Measurements from ENCODE around the gene HLA-A. TPM values are rescaled to one million over a fixed set of nuclear protein-coding genes. Genes with fewer than 3 reads are reported as not detected.

HLA-A gene
- total and polyA plus RNA-seq, 2 experiments from 2014 or later = 170 to 203 TPM

DNA sequence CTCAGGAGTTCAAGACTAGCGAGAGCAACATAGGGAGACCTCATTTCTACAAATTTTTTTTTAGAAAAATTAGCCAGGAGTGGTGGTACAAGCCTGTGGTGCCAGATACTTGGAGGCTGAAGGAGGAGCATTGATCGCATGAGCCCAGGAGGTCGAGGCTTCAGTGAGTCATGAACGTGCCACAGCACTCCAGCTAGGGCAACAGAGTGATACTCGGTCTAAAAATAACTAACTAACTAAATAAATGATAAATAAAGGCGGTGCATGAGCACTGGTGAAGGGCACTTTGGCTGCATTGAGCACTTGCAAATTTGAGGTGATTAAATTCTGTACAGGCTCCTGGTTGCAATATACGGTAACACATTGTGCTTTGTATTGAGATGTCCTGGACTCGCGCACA is 13.5 kb downstream of the HLA-A start:
- no peak overlapping the region for H2AFZ ChIP-seq
- ATAC-seq (no peak), DNase-seq (ENCODE audit: low spot score) (no peak)
- Mint-ChIP-seq H3K4me3 (no peak overlapping the region), H3K27ac (no peak overlapping the region), H3K9me3 (no peaks in the 10 kb centered on the region), H3K4me1 (peaks cover 10% of the 10 kb centered on the region; the same call in 2 of the 3 replicates), H3K36me3 (ENCODE audit: low read depth) (peaks cover 5% of the 10 kb centered on the region; the same call in 2 of the 3 replicates), H3K27me3 (ENCODE audit: insufficient read depth, low read depth, poor library complexity) (peaks cover 2% of the 10 kb centered on the region)
- H3K4me2 ChIP-seq = no peak overlapping the region
- TF ChIP-seq POLR2AphosphoS5 (IDR thresholded peaks at IDR 0.05; ENCODE audit: low read depth) (no peak), CREB1 (CRISPR knock-in tag; IDR thresholded peaks at IDR 0.05; ENCODE audit: low read depth) (no peak), EZH2phosphoT487 (IDR thresholded peaks at IDR 0.05; ENCODE audit: unreplicated experiment) (no peak), STAT1 (IDR thresholded peaks at IDR 0.05; ENCODE audit: unreplicated experiment) (no peak), NANOG (IDR thresholded peaks at IDR 0.05; ENCODE audit: borderline replicate concordance) (no peak), JUNB (IDR thresholded peaks at IDR 0.05; ENCODE audit: unreplicated experiment) (no peak), ZNF331 (CRISPR knock-in tag; IDR thresholded peaks at IDR 0.05; ENCODE audit: low read depth) (no peak)
- TF ChIP-seq, protein P1, sequence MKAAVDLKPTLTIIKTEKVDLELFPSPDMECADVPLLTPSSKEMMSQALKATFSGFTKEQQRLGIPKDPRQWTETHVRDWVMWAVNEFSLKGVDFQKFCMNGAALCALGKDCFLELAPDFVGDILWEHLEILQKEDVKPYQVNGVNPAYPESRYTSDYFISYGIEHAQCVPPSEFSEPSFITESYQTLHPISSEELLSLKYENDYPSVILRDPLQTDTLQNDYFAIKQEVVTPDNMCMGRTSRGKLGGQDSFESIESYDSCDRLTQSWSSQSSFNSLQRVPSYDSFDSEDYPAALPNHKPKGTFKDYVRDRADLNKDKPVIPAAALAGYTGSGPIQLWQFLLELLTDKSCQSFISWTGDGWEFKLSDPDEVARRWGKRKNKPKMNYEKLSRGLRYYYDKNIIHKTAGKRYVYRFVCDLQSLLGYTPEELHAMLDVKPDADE (IDR thresholded peaks at IDR 0.05) = no peak
- TF ChIP-seq, protein P2, sequence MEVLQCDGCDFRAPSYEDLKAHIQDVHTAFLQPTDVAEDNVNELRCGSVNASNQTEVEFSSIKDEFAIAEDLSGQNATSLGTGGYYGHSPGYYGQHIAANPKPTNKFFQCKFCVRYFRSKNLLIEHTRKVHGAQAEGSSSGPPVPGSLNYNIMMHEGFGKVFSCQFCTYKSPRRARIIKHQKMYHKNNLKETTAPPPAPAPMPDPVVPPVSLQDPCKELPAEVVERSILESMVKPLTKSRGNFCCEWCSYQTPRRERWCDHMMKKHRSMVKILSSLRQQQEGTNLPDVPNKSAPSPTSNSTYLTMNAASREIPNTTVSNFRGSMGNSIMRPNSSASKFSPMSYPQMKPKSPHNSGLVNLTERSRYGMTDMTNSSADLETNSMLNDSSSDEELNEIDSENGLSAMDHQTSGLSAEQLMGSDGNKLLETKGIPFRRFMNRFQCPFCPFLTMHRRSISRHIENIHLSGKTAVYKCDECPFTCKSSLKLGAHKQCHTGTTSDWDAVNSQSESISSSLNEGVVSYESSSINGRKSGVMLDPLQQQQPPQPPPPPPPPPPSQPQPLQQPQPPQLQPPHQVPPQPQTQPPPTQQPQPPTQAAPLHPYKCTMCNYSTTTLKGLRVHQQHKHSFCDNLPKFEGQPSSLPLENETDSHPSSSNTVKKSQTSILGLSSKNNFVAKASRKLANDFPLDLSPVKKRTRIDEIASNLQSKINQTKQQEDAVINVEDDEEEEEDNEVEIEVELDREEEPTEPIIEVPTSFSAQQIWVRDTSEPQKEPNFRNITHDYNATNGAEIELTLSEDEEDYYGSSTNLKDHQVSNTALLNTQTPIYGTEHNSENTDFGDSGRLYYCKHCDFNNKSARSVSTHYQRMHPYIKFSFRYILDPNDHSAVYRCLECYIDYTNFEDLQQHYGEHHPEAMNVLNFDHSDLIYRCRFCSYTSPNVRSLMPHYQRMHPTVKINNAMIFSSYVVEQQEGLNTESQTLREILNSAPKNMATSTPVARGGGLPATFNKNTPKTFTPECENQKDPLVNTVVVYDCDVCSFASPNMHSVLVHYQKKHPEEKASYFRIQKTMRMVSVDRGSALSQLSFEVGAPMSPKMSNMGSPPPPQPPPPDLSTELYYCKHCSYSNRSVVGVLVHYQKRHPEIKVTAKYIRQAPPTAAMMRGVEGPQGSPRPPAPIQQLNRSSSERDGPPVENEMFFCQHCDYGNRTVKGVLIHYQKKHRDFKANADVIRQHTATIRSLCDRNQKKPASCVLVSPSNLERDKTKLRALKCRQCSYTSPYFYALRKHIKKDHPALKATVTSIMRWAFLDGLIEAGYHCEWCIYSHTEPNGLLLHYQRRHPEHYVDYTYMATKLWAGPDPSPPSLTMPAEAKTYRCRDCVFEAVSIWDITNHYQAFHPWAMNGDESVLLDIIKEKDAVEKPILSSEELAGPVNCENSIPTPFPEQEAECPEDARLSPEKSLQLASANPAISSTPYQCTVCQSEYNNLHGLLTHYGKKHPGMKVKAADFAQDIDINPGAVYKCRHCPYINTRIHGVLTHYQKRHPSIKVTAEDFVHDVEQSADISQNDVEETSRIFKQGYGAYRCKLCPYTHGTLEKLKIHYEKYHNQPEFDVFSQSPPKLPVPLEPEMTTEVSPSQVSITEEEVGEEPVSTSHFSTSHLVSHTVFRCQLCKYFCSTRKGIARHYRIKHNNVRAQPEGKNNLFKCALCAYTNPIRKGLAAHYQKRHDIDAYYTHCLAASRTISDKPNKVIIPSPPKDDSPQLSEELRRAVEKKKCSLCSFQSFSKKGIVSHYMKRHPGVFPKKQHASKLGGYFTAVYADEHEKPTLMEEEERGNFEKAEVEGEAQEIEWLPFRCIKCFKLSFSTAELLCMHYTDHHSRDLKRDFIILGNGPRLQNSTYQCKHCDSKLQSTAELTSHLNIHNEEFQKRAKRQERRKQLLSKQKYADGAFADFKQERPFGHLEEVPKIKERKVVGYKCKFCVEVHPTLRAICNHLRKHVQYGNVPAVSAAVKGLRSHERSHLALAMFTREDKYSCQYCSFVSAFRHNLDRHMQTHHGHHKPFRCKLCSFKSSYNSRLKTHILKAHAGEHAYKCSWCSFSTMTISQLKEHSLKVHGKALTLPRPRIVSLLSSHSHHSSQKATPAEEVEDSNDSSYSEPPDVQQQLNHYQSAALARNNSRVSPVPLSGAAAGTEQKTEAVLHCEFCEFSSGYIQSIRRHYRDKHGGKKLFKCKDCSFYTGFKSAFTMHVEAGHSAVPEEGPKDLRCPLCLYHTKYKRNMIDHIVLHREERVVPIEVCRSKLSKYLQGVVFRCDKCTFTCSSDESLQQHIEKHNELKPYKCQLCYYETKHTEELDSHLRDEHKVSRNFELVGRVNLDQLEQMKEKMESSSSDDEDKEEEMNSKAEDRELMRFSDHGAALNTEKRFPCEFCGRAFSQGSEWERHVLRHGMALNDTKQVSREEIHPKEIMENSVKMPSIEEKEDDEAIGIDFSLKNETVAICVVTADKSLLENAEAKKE (CRISPR knock-in tag; IDR thresholded peaks at IDR 0.05) = no peak
- TF ChIP-seq, protein P3, sequence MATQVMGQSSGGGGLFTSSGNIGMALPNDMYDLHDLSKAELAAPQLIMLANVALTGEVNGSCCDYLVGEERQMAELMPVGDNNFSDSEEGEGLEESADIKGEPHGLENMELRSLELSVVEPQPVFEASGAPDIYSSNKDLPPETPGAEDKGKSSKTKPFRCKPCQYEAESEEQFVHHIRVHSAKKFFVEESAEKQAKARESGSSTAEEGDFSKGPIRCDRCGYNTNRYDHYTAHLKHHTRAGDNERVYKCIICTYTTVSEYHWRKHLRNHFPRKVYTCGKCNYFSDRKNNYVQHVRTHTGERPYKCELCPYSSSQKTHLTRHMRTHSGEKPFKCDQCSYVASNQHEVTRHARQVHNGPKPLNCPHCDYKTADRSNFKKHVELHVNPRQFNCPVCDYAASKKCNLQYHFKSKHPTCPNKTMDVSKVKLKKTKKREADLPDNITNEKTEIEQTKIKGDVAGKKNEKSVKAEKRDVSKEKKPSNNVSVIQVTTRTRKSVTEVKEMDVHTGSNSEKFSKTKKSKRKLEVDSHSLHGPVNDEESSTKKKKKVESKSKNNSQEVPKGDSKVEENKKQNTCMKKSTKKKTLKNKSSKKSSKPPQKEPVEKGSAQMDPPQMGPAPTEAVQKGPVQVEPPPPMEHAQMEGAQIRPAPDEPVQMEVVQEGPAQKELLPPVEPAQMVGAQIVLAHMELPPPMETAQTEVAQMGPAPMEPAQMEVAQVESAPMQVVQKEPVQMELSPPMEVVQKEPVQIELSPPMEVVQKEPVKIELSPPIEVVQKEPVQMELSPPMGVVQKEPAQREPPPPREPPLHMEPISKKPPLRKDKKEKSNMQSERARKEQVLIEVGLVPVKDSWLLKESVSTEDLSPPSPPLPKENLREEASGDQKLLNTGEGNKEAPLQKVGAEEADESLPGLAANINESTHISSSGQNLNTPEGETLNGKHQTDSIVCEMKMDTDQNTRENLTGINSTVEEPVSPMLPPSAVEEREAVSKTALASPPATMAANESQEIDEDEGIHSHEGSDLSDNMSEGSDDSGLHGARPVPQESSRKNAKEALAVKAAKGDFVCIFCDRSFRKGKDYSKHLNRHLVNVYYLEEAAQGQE (IDR thresholded peaks at IDR 0.05; ENCODE audit: unreplicated experiment) = no peak
- H3K27ac ChIP-seq (ENCODE audit: low read depth) = no peak overlapping the region
- H4K20me1 ChIP-seq (replicated peaks; ENCODE audit: insufficient read depth) = no peaks in the 10 kb centered on the region
- H3K79me2 ChIP-seq (replicated peaks; ENCODE audit: insufficient read depth) = no peaks in the 10 kb centered on the region
- no peaks in the 10 kb centered on the region for H3F3A ChIP-seq (replicated peaks; ENCODE audit: low read depth)
- no peaks in the 10 kb centered on the region for H3K36me3 ChIP-seq (ENCODE audit: insufficient read depth)
- no peaks in the 10 kb centered on the region for H3K9me2 ChIP-seq (ENCODE audit: insufficient read depth)
- 0 out of 2 replicates have a peak, but pooled peaks cover 3% of the 10 kb centered on the region for H3K4me1 ChIP-seq (ENCODE audit: insufficient read depth)
- no peaks in the 10 kb centered on the region for H3K27me3 ChIP-seq (ENCODE audit: insufficient read depth)
- H3K4me3 ChIP-seq = no peak overlapping the region
